GM12891 (cell line): ENCODE measurements around the gene ANKRD13B.

Experiments used
- DNase-seq: peaks from one replicate; pipeline ENCODE4 v3.0.0; 2011; ENCODE audit warnings: low spot score; ENCODE audit not compliant: insufficient read length
- FAIRE-seq: peaks from 2 replicates; lab custom pipeline; 2011; peaks lifted over from hg19 to GRCh38; lab: Jason Lieb, UNC
- PAX5 ChIP-seq: IDR thresholded peaks from 2 replicates; pipeline ENCODE4 v1.6.1; 2011; ENCODE audit warnings: low read length, moderate library complexity, mild to moderate bottlenecking; ENCODE audit not compliant: insufficient read depth, severe bottlenecking
- POLR2A ChIP-seq: IDR thresholded peaks from 2 replicates; pipeline ENCODE4 v1.6.1; 2011; ENCODE audit warnings: low read depth, low read length, control low read depth
- POLR2AphosphoS5 ChIP-seq: IDR thresholded peaks from 2 replicates; pipeline ENCODE4 v1.6.1; 2011; ENCODE audit warnings: low read depth, low read length, control low read depth
- POU2F2 ChIP-seq: IDR thresholded peaks from 2 replicates; pipeline ENCODE4 v1.6.1; 2011; ENCODE audit warnings: low read depth, mild to moderate bottlenecking, control low read depth, low read length, moderate library complexity
- SPI1 ChIP-seq: IDR thresholded peaks from 2 replicates; pipeline ENCODE4 v1.6.1; 2011; ENCODE audit warnings: low read depth, low read length, control low read depth
- TAF1 ChIP-seq: IDR thresholded peaks from 2 replicates; pipeline ENCODE4 v1.6.1; 2011; ENCODE audit warnings: low read depth, low read length, control low read depth

Gene ANKRD13B

GRCh38 chr17:29659155-29659554, 66.2 kb downstream of the ANKRD13B start:
- no peak for DNase-seq
- no peak for TF ChIP-seq POLR2AphosphoS5
- no peak for TF ChIP-seq SPI1
- no peak for TF ChIP-seq TAF1
- TF ChIP-seq POLR2A = no peak
- no peak for TF ChIP-seq POU2F2
- TF ChIP-seq PAX5 = no peak
- FAIRE-seq = no peak

- TF ChIP-seq POLR2AphosphoS5 (no peak), POU2F2 (no peak), SPI1 (no peak), TAF1 (no peak), POLR2A (no peak), PAX5 (no peak)
- no peak for DNase-seq
- no peak for FAIRE-seq
Measured at GRCh38 chr17:29661213-29661612, 68.3 kb downstream of the ANKRD13B start.

GRCh38 chr17:29663155-29663554, 70.2 kb downstream of the ANKRD13B start:
- FAIRE-seq (no peak), DNase-seq (no peak)
- no peak for TF ChIP-seq TAF1
- no peak for TF ChIP-seq POLR2A
- no peak for TF ChIP-seq POLR2AphosphoS5
- TF ChIP-seq SPI1 = no peak
- no peak for TF ChIP-seq POU2F2
- TF ChIP-seq PAX5 = no peak
